Activated naive CD4-positive, alpha-beta T cell (primary cell): ENCODE data around the gene DCAF17.

Source experiments
- DNase-seq, 4 experiments: peaks; one replicate each; lab custom pipeline; 2025; lab: John Stamatoyannopoulos, UW

DCAF17 gene, protein sequence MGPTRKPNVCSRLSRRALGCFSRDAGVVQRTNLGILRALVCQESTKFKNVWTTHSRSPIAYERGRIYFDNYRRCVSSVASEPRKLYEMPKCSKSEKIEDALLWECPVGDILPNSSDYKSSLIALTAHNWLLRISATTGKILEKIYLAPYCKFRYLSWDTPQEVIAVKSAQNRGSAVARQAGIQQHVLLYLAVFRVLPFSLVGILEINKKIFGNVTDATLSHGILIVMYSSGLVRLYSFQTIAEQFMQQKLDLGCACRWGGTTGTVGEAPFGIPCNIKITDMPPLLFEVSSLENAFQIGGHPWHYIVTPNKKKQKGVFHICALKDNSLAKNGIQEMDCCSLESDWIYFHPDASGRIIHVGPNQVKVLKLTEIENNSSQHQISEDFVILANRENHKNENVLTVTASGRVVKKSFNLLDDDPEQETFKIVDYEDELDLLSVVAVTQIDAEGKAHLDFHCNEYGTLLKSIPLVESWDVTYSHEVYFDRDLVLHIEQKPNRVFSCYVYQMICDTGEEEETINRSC

DNA sequence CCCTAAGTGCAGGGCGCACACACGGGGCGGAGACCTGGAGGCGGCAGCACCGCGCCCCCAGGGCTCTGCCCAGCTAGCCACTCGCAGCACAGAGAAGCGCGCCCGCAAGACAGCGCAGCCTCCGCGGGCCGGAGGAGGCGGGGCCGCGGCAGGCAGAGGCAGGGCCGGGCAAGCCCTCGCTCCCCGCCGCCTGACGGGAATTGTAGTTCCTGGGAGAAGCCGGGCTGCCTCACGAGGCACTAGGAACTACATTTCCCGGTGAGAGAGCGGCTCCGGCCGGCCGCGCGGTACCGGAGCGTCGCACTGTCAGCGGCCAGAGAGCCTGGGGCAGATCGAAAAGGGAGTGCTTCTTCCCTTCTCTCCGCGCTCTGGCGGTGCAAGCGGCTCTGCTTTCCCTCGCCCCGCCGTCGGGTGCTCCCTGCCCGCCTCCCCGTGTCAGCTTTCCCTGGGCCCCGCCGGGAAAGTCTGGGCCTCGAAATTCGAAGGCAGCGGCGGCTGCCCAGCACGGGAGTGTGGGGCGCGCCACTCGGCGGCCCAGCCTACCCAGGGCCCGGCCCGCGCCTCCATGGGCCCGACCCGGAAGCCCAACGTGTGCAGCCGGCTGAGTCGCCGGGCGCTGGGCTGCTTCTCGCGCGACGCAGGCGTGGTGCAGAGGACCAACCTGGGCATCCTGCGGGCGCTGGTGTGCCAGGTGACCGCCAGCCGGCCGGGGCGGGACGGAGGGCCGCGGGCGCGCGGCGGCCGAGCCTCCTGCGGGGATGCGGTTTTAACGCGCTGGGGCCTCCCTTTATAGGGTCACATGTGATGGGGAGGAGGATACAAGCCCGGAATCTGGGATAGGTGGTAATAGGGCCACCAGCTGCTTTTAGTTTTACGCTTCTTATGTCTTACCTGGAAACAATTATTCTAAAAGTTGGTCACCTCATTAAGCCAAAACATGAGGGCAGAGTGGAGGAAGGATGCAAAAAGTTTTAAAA lies at the start of gene DCAF17:
Gene DCAF17 (plus strand): TSS at position 214 of the 977 bp plus-strand sequence. CDS start 352 bp downstream, at position 566.
- peak; percentile 80 to 91 (median 84) for DNase-seq

DNA sequence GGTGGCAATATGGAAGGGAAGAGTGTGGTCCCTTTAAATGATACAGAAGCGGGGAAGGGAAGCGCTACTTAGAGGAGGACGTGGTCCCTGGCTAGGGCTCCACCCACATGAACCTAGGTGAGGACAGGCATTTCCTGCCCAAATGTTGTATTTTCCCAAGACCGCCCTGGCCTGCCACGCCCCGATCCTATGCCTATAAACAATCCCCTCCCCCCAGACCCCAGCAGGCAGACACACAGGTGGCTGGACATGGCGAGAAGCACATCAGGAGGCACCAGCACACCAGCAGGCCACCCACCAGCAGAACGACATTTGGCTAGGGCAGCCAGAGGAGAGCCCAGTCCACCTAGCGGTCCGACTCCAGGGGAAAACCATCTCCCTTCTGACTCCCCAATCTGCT lies 47.4 kb upstream of the DCAF17 start:
- DNase-seq, result no peak

DNA sequence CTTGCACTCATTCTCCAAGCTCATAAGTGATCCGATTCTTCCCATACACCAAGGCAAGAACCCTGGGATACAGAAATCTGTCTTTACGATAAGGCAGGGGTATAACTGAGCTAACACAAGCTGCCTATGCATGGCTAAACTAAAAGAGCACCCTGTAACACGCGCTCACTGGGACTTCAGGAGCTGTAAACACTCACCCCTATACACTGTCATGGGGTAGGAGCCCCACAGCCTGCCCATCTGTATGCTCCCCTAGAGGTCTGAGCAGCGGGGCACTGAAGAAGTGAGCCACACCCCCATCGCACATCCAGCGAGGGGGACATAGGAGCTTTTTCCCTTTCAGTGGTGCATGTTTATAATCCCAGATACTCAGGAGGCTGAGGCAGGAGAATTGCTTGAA lies 47.0 kb upstream of the DCAF17 start:
- no peak for DNase-seq

DNA sequence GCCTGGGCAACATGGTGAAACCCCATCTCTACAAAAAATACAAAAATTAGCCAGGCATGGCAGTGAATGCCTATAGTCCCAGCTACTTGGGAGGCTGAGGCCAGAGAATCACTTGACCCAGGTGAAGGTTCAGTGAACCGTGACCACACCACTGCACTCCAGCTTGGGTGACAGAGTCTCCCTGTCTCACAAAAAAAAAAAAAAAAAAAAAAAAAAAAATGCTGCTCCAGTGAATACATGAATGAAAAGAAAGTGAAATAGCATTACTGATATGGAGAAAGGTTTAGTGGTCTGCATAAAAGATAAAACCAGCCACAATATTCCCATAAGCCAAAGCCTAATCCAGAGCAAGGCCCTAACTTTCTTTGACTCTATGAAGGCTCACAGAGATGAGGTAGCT lies 44.7 kb upstream of the DCAF17 start:
- no peak for DNase-seq

DNA sequence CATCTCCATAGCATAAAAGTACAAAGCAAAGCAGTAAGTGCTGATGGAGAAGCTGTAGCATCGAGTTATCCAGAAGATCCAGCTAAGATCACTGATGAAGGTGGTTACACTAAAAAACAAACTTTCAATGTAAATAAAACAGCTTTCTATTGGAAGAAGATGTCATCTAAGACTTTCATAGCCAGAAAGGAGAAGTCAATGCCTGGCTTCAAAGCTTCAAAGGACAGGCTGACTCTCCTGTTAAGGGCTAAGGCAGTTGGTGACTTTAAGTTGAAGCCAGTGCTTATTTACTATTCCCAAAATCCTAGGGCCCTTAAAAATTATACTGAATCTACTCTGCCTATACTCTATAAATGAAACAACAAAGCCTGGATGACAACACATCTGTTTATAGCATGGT lies 44.2 kb upstream of the DCAF17 start:
- no peak for DNase-seq

DNA sequence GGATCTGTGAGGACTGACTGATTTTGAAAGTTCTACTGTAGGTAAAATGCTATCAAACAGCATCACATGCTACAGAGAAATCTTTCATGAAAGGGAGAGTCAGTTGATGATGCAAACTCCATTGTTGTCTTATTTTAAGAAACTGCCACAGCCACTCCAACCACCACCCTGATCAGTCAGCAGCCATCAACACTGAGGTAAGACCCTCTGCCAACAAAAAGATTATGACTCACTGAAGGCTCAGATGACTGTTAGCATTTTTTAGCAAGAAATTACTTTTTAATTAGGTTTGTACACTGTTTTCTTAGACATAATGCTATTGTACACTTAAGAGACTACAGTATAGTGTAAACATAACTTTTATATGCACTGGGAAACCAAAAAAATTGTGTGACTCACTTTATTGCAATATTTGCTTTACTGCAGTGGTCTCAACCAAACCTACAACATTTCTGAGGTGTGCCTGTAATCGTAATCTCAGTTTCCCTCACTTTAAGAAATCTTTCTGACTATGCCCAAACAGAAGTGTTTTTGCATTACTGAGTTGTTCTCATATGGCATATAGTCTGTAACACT lies 43.0 kb upstream of the DCAF17 start:
- DNase-seq, result no peak

DNA sequence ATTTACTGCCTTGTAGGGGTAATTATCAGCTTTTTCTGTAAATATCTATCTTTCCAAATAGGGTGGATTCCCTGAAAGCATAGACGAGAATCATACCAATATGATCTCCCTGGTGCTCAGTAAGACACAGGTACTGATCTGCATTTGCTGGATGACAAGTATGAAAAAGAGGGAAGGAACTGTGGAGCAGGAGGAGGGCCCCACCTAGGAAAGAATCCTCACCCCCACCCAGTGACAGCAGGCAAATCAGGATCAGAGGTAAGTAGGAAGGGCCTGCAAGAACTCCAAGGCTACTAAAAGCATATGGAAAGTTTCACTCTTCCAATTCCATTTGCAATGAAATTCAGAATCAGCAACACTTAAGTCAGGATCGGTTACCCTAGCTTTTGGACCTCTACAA lies 42.5 kb upstream of the DCAF17 start:
- DNase-seq, result no peak

DNA sequence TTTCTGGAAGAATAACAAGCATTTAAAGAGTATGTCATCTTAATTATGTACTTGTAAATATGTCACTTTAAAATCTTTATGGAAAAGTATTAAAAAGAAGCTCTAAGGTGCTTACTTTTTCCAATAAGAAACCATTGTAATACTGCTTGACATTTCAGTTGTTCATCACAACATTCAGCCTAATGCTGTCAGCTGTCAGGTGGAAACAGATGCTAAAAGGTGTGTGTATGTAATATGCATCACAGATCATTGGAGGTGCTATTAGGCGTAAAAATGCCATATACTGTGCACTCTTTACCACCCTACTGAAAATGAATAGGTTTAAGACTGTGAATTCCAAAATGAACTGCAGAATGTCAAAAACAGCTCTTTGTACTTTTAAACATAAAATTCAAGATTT lies 40.5 kb upstream of the DCAF17 start:
- no peak for DNase-seq

DNA sequence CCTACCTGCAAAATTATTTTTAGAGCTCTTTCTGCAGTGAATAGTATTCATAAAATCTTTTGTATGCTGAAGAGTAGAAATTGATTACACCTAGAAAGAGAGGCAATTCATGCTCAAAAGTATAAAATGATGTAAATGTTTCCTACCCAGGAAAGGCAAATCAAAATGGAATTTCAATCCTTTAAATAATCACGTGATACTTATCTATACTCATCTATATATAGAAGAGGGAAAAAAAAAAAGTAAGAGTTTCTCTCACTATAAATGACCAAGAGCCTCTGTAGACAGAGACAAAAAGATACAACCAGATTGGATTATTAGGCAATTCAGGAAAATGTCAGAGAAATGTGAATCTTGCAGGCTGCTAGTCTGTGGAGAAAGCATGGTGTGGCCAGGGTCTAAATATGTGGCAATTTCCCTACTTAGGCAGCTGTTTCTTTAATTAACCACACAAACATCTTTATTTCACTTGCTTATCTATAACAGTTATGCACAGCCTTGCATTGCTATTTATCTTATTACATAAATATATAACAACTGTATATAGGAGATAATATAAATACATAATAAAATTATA lies 39.8 kb upstream of the DCAF17 start:
- no peak for DNase-seq

DNA sequence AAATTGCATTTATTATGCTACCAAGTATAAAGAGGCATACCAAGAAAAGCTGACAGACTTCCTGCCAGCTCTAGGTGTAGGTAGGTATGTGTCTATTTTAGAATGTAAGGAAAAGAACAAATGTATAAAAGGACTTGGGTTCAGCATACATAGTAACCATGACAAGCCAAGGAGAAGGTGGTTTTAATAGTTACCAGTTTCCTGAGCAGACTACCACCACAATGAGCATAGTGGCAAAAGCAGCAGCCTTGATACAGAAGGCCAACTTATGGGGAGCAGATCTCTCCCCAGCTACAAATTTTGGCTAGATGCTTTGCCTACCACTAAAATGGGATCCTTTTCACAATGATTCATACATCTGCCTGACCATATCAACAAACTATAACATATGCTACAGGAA lies 34.7 kb upstream of the DCAF17 start:
- no peak for DNase-seq

DNA sequence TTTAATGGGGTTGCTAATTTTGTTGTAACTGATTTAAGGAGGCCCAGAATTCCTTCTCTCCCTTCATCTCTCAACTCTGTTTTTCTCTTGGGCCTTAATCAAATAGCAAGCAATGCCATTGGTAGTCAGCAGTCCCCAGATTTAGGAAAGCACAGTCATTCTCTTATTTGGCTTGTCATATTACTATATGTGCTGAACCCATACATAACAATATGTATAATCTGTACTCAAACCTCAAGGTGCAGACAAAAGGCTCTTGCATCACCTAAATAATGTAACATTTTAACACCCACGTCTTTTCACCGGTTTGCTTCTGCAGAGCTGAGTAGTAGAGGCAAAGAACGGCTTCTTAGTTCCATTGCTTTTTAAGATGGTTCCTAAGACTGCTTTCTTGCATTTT lies 33.6 kb upstream of the DCAF17 start:
- no peak for DNase-seq

DNA sequence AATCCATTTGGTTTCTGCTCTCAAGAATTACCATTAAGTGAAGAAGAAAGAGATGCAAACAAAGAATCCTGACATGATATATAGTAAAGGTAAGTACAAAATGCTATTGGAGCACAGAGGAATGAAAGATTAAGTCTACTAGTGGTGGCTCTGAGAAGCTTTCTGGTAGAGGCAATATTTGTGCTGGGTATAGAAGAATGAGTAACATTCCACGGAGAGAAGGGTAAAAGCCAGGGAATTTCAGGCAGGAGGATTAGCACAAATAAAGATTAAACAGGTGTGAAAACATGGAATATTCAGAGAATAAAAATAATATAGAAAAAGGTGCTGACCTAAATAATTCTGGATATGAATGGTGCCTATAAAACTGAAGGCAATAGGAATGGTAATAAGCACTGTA lies 32.1 kb upstream of the DCAF17 start:
- no peak for DNase-seq

DNA sequence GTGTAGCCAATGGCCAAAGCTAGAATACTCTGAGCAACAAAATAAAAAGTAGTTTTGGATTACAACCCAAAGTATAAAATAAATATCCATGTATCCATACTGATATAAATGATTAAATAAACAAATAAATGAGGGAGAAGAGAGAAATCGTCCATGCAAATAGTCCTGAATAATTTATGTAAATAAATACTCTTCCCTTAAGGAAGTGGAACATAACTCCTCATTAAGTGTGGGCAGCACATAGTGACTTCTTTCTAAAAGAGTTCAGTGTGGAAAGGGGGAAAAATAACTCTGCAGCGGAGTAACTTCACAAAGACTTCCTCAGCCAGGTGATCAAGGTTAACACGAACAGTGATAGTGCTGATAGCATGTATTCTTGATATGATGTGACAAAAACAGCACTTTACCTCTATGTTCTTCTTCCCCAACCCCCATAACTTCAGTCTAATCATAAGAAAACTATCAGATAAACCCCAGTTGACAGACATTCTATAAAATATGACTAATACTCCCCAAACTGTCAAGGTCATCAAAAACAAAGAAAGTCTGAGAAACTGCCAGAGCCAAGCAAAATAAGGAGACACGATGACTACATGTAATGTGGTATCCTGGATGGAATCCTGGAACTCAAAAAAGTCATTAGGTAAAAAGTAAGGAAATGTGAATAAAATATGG lies 31.0 kb upstream of the DCAF17 start:
- DNase-seq, result no peak

DNA sequence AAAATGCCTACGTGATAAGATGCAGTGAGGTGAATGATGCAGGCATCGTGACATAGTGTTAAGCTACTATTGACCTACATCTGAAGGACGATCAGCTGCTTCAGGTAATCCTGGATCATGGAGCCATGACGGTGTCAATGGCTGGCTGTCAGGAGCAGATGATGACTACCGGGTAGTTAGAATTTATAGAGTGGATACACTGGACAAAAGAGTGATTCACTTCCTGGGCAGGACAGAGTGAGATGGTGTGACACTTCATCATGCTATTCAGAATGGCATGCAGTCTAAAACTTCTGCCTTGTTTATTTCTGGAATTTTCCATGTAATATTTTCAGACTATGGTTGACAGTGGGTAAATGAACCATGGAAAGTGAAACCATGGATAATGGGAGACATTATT lies 29.8 kb upstream of the DCAF17 start:
- DNase-seq, result no peak

DNA sequence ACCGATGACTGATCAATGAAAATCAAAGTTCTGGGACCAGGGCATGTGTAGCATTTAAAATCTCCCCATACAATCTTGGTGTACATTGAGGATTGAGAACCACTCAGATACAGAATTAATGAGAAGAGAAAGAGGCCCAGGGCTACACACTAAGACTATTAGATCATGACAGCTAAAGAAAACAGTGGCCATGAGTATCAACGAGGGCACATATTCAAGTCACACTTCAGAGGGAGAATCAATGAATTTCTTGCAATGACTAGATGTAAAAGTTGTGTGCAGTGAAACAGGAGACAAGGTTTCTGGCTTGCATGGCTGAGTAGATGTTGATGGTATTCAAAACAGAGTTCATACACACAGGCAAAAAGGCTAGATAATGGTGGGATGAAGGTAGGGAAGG lies 29.3 kb upstream of the DCAF17 start:
- no peak for DNase-seq

DNA sequence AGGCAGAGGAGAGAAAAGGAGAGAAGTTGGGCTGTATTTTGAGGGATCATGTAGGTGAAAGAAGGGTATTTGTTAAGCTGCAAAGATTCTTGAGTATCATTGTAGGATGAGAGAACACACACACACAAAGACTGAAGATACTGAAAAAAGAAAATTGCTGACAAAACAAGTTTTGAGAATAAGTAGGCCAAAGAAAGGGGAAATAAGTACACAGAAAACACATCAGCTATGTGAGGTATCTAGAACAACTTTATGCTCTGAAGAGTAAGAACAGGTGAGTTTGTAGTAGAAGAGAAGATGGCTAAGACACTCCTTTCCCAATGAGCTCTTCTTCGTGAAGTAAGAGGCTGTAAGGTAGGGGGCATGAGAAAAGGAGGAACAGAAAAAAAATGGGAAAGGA lies 28.5 kb upstream of the DCAF17 start:
- DNase-seq, result no peak

DNA sequence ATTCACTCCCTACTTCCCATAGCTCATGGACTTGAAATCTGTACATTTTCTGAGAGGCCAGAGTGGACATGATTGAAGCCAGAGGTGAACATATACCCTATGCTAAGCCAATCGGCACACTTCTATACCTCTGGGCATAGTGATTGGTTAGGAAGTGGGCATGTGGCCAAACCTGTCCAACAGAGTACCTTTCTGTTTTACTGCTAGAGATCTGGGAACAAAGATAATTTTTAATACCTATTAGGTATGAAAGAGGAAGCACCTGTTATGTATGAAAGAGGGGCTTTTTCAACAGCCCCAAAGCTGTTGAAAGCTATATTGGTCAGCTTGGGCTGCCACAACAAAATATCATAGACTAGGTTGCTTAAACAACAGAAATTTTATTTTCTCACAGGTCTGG lies 28.0 kb upstream of the DCAF17 start:
- DNase-seq, result no peak

DNA sequence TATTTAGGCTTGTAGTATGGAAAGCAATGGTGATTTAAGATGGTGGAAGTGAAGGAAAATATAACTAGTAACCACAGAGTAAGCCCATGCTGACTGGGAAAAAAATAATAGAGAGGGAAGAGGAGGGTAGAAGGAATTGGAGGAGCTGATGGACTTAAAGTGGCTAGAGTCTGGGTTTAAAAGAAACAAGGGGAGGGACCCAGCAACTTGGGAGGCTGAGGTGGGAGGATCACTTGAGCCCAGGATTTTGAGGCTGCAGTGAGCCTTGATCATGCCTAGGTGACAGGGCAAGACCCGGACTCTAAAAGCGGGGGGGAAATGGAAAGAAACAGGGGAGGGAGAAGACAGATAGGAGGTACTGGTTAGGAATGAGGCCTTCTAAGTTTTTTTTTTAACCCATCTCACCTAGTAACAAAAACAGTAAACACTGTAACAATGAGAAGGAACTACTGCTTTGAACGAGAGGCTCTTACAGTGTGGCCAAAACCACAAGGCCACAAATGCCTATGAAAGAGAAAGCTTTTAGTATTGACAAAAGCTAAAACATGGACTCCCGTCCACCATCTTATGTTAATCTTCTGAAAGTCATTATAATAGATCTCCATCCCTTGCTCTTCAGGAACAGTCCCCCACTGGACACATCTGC lies 26.9 kb upstream of the DCAF17 start:
- DNase-seq, result no peak

DNA sequence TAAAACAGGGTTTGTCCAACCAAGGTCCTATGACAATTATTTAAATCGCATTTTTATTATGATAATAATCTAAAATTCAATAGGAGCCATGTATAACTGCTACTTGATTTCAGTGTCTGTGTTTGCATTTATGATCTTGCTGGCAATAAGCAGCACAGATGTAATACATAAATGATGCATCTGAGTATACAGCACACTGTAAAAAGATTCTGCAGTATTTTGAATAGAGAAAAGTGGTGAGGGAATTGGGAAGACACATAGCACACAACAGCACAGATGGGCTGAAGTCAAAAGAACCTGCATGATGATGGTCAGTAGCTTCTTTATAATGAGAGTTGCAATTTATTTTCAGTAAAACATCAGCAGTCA lies 26.4 kb upstream of the DCAF17 start:
- no peak for DNase-seq

DNA sequence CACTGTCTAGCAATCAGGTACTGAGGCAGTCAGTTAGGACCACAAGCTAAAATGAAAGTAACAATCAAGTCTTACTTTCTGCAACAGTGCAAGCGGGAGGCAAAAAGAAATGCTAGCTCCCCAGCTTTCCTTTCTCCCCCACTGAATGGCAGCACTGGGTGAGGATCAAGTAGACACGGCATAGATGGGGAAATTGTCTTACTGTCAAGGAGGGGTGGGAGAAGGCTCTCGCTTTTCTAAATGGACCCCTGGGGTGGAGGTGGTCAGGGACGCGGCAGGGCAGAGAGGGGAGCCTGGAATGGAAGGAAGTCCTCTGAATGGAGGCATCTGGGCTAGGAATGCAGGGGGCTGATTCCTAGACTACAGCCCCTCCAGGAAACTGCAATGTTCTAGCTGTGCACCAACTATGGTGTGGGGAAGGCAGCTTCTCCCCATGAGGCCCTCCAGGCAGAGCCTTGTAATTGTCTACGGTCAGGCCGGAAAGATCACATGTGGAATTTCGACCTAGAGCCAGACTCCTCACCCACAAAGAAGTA lies 24.5 kb upstream of the DCAF17 start:
- DNase-seq, result no peak

DNA sequence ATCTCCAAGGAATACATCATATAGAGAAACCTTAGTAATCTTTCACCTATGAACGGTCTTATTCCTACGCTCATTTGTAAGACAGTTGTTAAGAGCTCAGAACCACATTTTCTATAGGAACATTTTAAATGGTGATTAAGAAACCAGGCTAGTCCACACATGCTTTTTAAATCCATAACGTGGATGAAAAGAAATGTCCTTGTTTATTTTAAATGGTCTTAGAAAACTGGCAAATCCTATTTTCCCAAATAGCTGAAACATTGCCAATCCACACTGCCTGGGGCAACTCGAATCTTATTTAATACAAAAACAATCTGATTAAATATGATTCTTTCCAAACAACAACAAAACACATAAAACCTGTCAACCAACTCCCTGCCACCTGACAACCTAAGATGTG lies 23.9 kb upstream of the DCAF17 start:
- DNase-seq, result no peak
